Dedifferentiated amniotic fluid mesenchymal stem cell (primary cell): Measurements from ENCODE around the gene SLC30A1.

Experiments used
- DNase-seq: peaks from one replicate; pipeline ENCODE4 v3.0.0-alpha.2; 2016; ENCODE audit errors: extremely low spot score

The SLC30A1 gene

DNA sequence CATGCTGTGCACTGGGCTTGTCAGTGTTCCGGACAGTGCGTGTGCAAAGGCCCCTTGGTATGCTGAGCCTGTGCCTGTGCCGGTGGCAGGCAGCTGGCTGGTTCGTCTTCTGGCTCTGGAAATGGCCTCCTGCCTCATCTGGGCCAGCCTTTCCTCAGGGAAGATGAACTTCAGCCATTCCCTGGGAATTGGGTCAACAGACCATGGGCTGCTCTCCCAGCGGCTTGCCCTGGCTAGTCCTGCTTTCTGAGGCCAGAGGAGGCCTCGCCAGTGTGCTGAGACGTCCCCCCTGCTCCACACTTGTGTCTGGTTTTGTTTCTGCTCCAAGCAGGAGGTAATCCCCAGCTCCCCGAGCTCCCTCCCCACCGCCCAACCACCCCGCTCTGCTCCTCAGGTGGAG, 54.4 kb downstream of the SLC30A1 start:
- DNase-seq = no peak

GRCh38 chr1:211522804-211523203, 56.2 kb downstream of the SLC30A1 start:
- no peak for DNase-seq
